Activated CD4-positive, alpha-beta T cell treated with anti-CD3 and anti-CD28 coated beads, Interleukin-10, Interleukin-2, amounts not matched to agents 100 ng/mL and 50 ng/mL, durations not matched to agents 16 hours and 8 hours (primary cell): Measurements from ENCODE around the gene ARL13B.
"Not testable (repeated sequence)": the region's sequence is repeated elsewhere in the genome, so short reads cannot be mapped to it uniquely, and the experiment has no call there.

Experiments
- DNase-seq: peaks from one replicate; pipeline ENCODE4 v3.0.0-alpha.2; 2020

ARL13B gene

DNA sequence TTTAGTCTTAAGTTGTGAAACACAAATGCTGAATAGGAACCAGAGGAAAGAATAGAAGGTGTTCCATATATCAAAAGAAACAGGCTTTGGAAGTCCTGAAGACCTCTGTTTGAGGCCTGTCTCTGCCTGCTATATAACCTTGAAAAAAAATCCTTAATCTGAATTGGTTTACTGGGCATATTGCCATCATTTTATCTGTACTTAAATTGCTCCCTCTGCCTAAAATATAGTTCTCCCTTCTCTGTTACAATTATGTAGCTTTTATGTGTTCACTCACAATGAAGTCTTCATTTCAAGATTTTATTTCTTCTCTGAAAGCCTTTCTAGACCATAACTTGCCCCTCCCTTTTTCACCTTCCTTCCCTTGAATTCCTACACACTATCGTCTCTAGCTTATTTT, 21.2 kb downstream of the ARL13B start:
- no peak for DNase-seq

- no peak for DNase-seq
Observed at GRCh38 chr3:94001827-94002495, 22.0 kb downstream of the ARL13B start.

DNA sequence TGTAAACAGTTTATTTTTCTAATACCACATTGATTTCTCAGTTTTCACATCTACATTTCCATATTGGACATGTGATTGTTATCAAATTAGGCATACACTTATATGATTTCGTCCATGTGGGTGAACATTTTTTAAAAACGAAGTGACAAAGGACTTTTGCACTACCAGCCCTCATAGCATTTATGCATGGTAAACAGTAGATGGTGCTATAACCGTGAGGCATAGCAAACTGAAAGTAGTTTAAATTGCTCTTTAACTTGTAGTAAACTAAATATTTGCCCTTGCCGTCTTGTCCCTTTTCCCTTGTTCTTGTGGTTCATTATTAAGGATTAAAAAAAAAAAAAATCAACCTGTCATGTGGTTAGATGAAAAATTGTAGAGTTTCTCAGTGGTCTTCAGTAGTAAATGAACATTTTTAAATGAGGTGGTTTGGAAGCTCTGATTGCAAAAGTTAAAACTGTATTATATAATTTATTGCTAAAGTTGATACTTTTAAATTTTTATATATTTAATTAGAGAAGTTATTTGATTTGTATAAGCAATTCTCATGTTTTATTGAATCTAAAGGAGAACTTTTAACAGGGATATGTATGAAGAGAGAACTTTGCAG, 24.5 kb downstream of the ARL13B start:
- peak; percentile 66 for DNase-seq

DNA sequence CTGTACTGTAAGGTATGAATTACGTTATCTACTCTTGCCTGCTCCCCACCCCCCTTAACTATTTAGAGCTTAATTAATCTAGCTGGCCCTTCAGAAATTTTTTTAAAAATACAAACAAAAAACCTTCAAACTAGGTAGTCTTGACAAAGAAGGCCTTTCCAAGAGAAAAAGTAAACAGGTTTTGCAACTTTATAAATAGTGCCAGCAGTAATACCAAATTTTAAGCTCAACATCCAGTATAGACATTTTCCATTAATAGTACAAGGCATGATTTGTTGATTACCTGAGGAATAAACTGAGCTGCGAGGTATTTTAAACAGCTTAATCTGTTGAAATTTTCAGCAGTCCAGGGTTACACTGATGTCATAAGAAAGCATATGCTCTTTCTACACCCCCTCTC, 28.3 kb downstream of the ARL13B start:
- no peak for DNase-seq

DNA sequence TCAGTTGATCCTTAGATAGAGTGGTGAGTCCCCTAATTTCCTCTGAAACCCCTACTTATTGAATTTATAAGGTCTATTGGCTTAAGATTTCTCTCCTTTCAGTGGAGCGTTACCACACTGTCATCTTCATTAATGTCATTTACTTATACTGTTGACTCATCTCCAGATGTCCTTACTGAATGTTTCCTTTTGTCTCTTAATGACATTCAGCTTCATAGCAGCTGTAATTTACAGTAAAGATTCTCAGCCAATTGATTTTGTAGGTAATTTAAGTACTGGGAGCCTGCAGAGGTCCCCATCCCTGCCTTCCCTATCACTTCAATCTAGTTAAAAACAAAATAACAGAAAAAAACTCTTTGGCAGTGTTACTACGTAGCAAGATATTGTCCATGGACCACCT, 29.7 kb downstream of the ARL13B start:
- DNase-seq, result peak; percentile 21

GRCh38 chr3:94011233-94011711, 31.3 kb downstream of the ARL13B start:
- DNase-seq, result peak; percentile 86

- peak; percentile 53 for DNase-seq
Observed at GRCh38 chr3:94012185-94012584, 32.2 kb downstream of the ARL13B start.

- no peak for DNase-seq
Observed at GRCh38 chr3:94015025-94015424, 35.1 kb downstream of the ARL13B start.

DNA sequence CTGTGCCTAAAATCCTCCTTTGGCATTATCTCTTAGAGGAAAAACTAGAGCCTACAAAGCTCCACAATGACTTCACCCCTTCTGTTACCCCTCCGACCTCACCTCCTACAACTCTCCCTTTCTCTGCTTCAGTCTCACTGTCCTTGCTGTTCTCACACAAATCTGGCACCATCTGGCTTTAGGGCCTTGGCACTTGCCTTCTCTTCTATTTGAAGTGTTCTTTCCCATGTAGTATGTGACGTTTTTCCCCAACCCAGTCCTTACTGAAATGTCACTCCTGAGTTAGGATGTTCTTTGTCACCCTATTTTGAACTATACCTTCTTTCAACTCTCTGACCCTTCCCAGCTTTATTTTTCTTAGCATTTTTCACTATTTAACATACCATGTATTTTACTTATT, 39.7 kb downstream of the ARL13B start:
- DNase-seq, result no peak

GRCh38 chr3:94020293-94020692, 40.3 kb downstream of the ARL13B start:
- DNase-seq, result no peak

DNA sequence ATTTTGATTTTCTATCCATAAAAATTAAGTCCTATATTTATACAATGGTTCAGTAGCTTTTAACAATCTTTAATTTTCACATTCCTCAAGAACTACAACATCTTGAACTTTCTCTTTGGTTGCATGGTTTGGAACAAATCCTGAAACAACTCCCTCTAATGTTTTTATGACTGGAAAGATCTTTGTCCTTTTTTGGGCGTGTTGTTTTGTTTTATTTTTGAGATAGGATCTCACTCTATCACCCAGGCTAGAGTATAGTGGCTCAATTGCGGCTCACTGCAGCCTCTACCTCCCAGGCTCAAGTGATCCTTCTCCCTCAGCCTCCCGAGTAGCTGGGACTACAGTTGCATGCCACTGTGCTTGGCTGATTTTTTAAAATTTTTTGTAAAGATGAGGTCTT, 44.4 kb downstream of the ARL13B start:
- DNase-seq, result no peak

GRCh38 chr3:94026623-94027022, 46.7 kb downstream of the ARL13B start:
- DNase-seq, result no peak

DNA sequence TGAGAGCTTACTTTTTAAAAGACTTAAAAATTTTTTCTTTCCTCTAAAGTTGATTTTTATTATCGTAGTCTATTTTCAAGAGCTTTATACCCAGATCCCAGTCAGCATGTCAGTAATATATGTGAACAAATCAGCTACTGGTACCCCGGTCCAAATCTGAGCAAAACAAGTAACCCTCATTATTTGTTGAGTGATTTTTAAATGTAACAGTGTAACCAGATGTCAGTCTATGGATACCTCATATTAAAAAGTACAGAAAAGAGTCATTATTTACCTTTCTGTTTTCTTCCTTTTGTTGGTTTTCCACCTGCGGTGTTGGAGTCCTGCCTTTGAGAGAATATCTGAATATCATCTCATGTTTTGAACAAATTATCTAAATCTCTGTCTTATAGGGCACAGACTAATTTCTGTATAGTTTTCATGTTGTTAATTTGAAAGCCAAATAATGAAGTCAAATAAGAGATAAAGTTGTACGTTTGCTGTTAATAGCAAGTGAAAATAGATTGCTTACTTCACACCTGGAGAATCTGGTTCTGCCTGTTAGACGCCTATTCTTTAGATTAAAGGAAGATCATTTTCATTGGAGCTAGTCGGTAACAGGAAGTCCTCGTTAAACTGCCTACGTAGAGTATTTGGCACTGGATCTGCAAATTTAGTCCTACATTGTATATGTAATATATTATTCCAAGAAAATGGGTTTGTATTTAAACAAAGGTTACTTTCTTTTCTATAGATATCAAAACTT, 48.3 kb downstream of the ARL13B start, which contains the start of gene STX19:
STX19 (minus strand) TSS at position 505 of the 745 bp plus-strand sequence. CDS start 13,328 bp downstream, outside the sequence.
- no peak for DNase-seq

- DNase-seq, result peak; percentile 29
Observed at GRCh38 chr3:94036909-94037507, 57.1 kb downstream of the ARL13B start.

DNA sequence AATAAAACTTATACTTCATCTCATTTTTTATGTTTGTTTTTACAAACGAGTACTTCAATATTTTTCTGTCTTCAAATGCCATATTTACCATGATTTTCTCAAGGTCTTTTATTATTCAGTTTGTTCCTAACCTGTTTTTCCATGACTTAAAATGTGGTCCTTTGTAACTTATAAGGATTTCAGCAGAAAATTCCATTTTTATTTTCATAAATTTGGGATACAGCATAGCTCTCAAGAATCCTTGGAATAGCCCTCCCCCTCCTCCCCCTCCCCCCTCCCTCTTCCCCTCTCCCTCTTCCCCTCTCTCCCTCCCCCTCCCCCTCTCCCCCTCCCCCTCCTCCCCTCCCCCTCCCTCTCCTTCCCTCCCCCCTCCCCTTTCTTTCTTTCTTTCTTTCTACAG, 63.3 kb downstream of the ARL13B start:
- DNase-seq, result no peak

- not testable (repeated sequence) for DNase-seq
Observed at GRCh38 chr3:94044100-94044936, 64.4 kb downstream of the ARL13B start.

DNA sequence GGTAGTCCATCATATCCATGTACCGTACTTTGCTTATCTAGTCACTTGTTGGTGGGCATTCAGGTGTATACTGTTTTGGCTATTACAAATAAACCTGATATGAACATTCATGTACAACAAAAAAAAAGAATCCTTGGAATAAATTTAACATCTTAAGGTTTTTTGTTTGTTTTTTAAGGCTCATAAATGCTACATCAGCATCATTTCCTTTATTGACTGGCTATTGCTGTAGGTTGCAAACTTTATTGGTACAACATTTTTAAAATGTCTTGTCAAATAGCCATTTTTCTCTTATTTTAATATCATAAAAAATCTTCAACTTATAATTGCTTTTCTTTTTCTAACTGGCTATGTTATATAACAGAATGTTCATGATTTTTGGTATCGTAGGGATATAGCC, 66.6 kb downstream of the ARL13B start:
- no peak for DNase-seq

DNA sequence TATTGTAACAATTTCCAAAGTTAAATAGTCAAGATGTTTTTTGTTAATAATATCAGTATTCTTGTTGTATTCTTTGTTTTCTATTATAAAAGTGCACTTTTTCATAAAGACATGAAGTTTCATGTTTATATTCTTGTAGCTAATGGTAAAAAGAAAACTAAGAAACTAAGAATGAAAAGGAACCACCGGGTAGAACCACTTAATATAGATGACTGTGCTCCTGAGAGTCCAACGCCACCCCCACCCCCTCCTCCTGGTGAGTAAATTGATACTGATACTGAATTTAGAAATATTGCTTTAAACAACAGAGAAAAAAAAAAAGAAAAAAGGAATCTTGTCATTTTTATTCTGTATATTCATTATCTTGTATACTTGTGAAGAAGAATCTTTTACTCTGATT, 69.3 kb downstream of the ARL13B start:
- no peak for DNase-seq

GRCh38 chr3:94050546-94050945, 70.6 kb downstream of the ARL13B start:
- no peak for DNase-seq

GRCh38 chr3:94061297-94061696, 81.3 kb downstream of the ARL13B start:
- DNase-seq, result no peak

- peak; percentile 94 for DNase-seq
Observed at GRCh38 chr3:94062513-94063404, 82.8 kb downstream of the ARL13B start, which contains the start of the genes DHFR2 and NSUN3. DHFR2 (minus strand) TSS chr3:94062916; CDS start chr3:94061511, 1,405 bp downstream. NSUN3 (plus strand) TSS chr3:94063061; CDS start chr3:94063127, 66 bp downstream.
